HepG2 (cell line): ENCODE data around the gene IQUB. TPM values are rescaled to one million over a fixed set of nuclear protein-coding genes. Genes with fewer than 3 reads are reported as not detected.

ENCODE experiments used
- ATAC-seq: fragments of 200-7000 bp; cut with Tn5 transposase; 3 replicates; pipeline ENCODE4 v1.9.1; 2020; ENCODE audit warnings: mild to moderate bottlenecking, moderate library complexity
- BruUV-seq: library from RNA; stranded (reverse); fragments of 400-500 nt; replicated peaks from 2 replicates; lab custom pipeline; 2021; lab: Mats Ljungman, UMichigan
- CTCF ChIA-PET: fragments of 300-600 bp; formaldehyde crosslinking; extraction: SDS; loops from one replicate; lab custom pipeline; 2021; ENCODE audit warnings: low total read pairs, inconsistent platforms, low intra/inter-chr PET ratio; lab: Yijun Ruan, JAX
- POLR2A ChIA-PET: fragments of 350-600 bp; sonication (Branson Sonifier 250); formaldehyde crosslinking; loops from one replicate; lab custom pipeline; 2020; ENCODE audit warnings: antibody characterized with exemption, inconsistent platforms; lab: Yijun Ruan, JAX
- DNase-seq: peaks from one replicate; pipeline ENCODE4 v3.0.0-alpha.2; 2015; ENCODE audit warnings: low spot score
- FAIRE-seq: peaks from 3 replicates; lab custom pipeline; 2011; peaks lifted over from hg19 to GRCh38; lab: Jason Lieb, UNC
- H2AFZ ChIP-seq: one replicate; pipeline ENCODE4 v1.6.1; 2011; ENCODE audit warnings: low read length, inconsistent platforms
- H3K27ac ChIP-seq: fragments of 300-600 bp; 3 replicates; pipeline ENCODE4 v1.8.0; 2011; ENCODE audit warnings: mixed run types, mild to moderate bottlenecking, mixed read lengths, low read length, inconsistent platforms; ENCODE audit not compliant: insufficient read depth; ENCODE audit errors: extremely low read length
- H3K27me3 ChIP-seq, 2 experiments: fragments of 200-600 bp in 1 of 2; 2 replicates in 1 of 2; 3 replicates in 1 of 2; pipeline versions ENCODE4 v1.6.0 to v1.8.0; 2011; ENCODE audit warnings: low read length in 2 of 2, mild to moderate bottlenecking in 2 of 2, moderate library complexity in 2 of 2, inconsistent platforms in 1 of 2; ENCODE audit not compliant: insufficient read depth in 2 of 2, control insufficient read depth in 1 of 2
- H3K36me3 ChIP-seq, 2 experiments: fragments of 200-600 bp in 1 of 2; replicated peaks in 1 of 2; 2 replicates in 1 of 2; 3 replicates in 1 of 2; pipeline versions ENCODE4 v1.5.1 to v1.8.0; 2011; ENCODE audit warnings: low read length in 2 of 2, inconsistent platforms in 1 of 2; ENCODE audit not compliant: insufficient read depth in 2 of 2, control insufficient read depth in 1 of 2
- H3K4me1 ChIP-seq: 2 replicates; pipeline ENCODE4 v1.5.1; 2012; ENCODE audit warnings: low read length, inconsistent platforms; ENCODE audit not compliant: insufficient read depth
- H3K4me2 ChIP-seq: 2 replicates; pipeline ENCODE4 v1.6.0; 2011; ENCODE audit warnings: low read depth, low read length, inconsistent platforms
- H3K4me3 ChIP-seq, 3 experiments: fragments of 200-600 bp in 1 of 3; sonication (generic), shearing (Covaris generic) in 1 of 3; replicated peaks in 1 of 3; 2 replicates each; pipeline ENCODE4 v1.5.1; 2011 to 2016; ENCODE audit warnings: low read length in 3 of 3, inconsistent platforms in 2 of 3, low read depth in 2 of 3, mild to moderate bottlenecking in 2 of 3, control low read depth in 1 of 3, mixed read lengths in 1 of 3; ENCODE audit not compliant: insufficient read depth in 1 of 3
- H3K79me2 ChIP-seq: one replicate; pipeline ENCODE4 v1.6.1; 2011; ENCODE audit warnings: low read length, inconsistent platforms; ENCODE audit not compliant: insufficient read depth
- H3K9ac ChIP-seq: 2 replicates; pipeline ENCODE4 v1.6.0; 2011; ENCODE audit warnings: mild to moderate bottlenecking, low read depth, low read length, inconsistent platforms; ENCODE audit not compliant: insufficient read depth
- H3K9me3 ChIP-seq: 2 replicates; pipeline ENCODE4 v1.5.1; 2012; ENCODE audit warnings: mild to moderate bottlenecking, low read length
- H4K20me1 ChIP-seq: 2 replicates; pipeline ENCODE4 v1.6.0; 2011; ENCODE audit warnings: inconsistent platforms, mild to moderate bottlenecking, low read length, moderate library complexity; ENCODE audit not compliant: insufficient read depth
- CEBPG ChIP-seq: IDR thresholded peaks from 2 replicates; pipeline ENCODE4 v1.6.1; 2016
- ESRRA ChIP-seq: sonication (generic); formaldehyde crosslinking; IDR thresholded peaks from 2 replicates; pipeline ENCODE4 v1.5.1; 2020; ENCODE audit warnings: mild to moderate bottlenecking, low read depth, missing genetic modification reagents
- HNRNPK ChIP-seq: fragments of 200-400 bp; formaldehyde crosslinking; IDR thresholded peaks from 2 replicates; pipeline ENCODE4 v1.6.1; 2018; ENCODE audit warnings: low read length, low read depth, moderate library complexity, mild to moderate bottlenecking; ENCODE audit not compliant: poor library complexity, severe bottlenecking
- ZNF12 ChIP-seq: sonication (generic); formaldehyde crosslinking; IDR thresholded peaks from 2 replicates; pipeline ENCODE4 v1.5.0; 2020; ENCODE audit warnings: missing genetic modification reagents
- ZNF232 ChIP-seq: sonication (generic); formaldehyde crosslinking; IDR thresholded peaks from 2 replicates; pipeline ENCODE4 v1.4.0; 2020; ENCODE audit warnings: missing genetic modification reagents, borderline replicate concordance
- ZNF441 ChIP-seq: sonication (generic); formaldehyde crosslinking; IDR thresholded peaks from 2 replicates; pipeline ENCODE4 v1.7.0; 2021; ENCODE audit warnings: missing genetic modification reagents, borderline replicate concordance
- ZNF605 ChIP-seq: sonication (generic); formaldehyde crosslinking; IDR thresholded peaks from 2 replicates; pipeline ENCODE4 v1.8.0; 2022; ENCODE audit warnings: mild to moderate bottlenecking, missing genetic modification reagents
- ZNF777 ChIP-seq: sonication (generic); formaldehyde crosslinking; IDR thresholded peaks from 2 replicates; pipeline ENCODE4 v1.4.0; 2020; ENCODE audit warnings: missing genetic modification reagents
- ZNF850 ChIP-seq: sonication (generic); formaldehyde crosslinking; conservative IDR thresholded peaks from 2 replicates; pipeline ENCODE4 v1.9.0; 2021; ENCODE audit warnings: mild to moderate bottlenecking, missing genetic modification reagents
- ZNF891 ChIP-seq: sonication (generic); formaldehyde crosslinking; IDR thresholded peaks from 2 replicates; pipeline ENCODE4 v1.5.0; 2020; ENCODE audit warnings: mild to moderate bottlenecking, missing genetic modification reagents
- WGBS: methylation state at CpG from one replicate; pipeline ENCODE4 v1.1.6; 2017; ENCODE audit warnings: low lambda C conversion rate; 5-methylcytosine and 5-hydroxymethylcytosine counted together
- in situ Hi-C: cut with HindIII; loops from 2 replicates; pipeline ENCODE4 v1.10.0; 2017; ENCODE audit warnings: low pct_unique_long_range_greater_than_20kb; ENCODE audit not compliant: extremely low pct_ligation_motif_present
- intact Hi-C: fragments of 100-400 bp; cut with micrococcal nuclease; formaldehyde crosslinking; loops from one replicate; pipeline ENCODE4 v1.10.0; 2022; ENCODE audit not compliant: unreplicated experiment
- polyA plus RNA-seq, 8 experiments: library from polyadenylated mRNA; depleted of rRNA in 3 of 8; stranded (reverse) in 7 of 8; unstranded in 1 of 8; fragments of >200 nt; fragmentation: Illumina TruSeq in 4 of 8; extraction: Trizol in 4 of 8; gene quantifications; 2 replicates each; pipeline versions ENCODE4 v1.2.1 to v1.2.3, GENCODE V29; 2011 to 2016; ENCODE audit warnings: low read depth in 4 of 8, missing spikeins in 1 of 8, mixed read lengths in 1 of 8; ENCODE audit not compliant: insufficient read depth in 1 of 8
- total RNA-seq, 5 experiments: library from RNA; depleted of rRNA; stranded (reverse); fragments of >200 nt; fragmentation: Illumina TruSeq; extraction: Trizol; gene quantifications; 2 replicates each; pipeline ENCODE4 v1.2.3, GENCODE V29; 2016; ENCODE audit warnings: low read depth in 1 of 5
- TF ChIP-seq, protein P1 (sequence below): sonication (generic); formaldehyde crosslinking; IDR thresholded peaks from 2 replicates; pipeline ENCODE4 v1.8.0; 2022; ENCODE audit warnings: missing genetic modification reagents, low read depth, mild to moderate bottlenecking, borderline replicate concordance
- TF ChIP-seq, protein P2 (sequence below): sonication (generic); formaldehyde crosslinking; IDR thresholded peaks from 2 replicates; pipeline ENCODE4 v1.4.0; 2020; ENCODE audit warnings: low read depth, missing genetic modification reagents
- TF ChIP-seq, protein P3 (sequence below): sonication (generic); formaldehyde crosslinking; IDR thresholded peaks from 2 replicates; pipeline ENCODE4 v1.4.0; 2020; ENCODE audit warnings: mild to moderate bottlenecking, low read depth, missing genetic modification reagents

The IQUB gene
- total and polyA plus RNA-seq, 2 of the 13 experiments (the other 11 are each of a cell fraction or from before 2014, with no cell fraction given): 0.07 TPM; not detected in 1

DNA sequence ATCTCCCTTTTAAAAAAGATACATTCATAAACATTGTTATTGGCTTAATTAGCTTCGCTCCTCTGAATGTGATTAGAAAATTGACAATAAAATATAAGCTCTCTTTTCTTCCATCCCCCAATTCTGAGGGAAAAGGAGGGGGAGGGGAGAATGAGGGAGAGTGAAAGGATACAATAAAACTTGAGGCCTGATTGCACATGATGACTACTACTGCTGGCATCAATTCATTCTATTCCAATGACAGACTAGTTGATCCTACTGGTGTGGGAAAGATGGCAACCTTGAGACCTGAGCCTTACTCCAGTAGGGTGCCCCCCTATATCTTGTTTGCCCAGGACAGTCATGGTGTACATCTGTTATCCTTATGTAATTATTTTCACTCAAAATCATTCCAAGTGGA is 4.5 kb upstream of the IQUB start:
- Histone ChIP-seq H3K4me1 (peaks cover 4% of the 10 kb centered on the region), H3K9me3 (no peaks in the 10 kb centered on the region), H2AFZ (no peak overlapping the region), H3K9ac (no peak overlapping the region), H3K4me2 (no peak overlapping the region)
- no peak for ATAC-seq
- in situ Hi-C loops: loop anchor here (5.0 kb wide), 1 partner anchor 47 kb away; no protein-coding TSS in a partner anchor
- TF ChIP-seq, protein P1, sequence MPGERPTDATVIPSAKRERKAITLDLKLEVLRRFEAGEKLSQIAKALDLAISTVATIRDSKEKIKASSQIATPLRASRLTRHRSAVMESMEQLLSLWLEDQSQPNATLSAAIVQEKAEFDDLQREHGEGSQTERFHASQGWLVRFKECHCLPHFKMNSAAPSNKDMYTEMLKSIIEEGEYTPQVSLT (CRISPR knock-in tag): no peak
- TF ChIP-seq ESRRA (CRISPR knock-in tag): no peak
- no peak for TF ChIP-seq ZNF850
- no peak for TF ChIP-seq ZNF605 (CRISPR knock-in tag)
- TF ChIP-seq ZNF777 (CRISPR knock-in tag): no peak
- TF ChIP-seq, protein P2, sequence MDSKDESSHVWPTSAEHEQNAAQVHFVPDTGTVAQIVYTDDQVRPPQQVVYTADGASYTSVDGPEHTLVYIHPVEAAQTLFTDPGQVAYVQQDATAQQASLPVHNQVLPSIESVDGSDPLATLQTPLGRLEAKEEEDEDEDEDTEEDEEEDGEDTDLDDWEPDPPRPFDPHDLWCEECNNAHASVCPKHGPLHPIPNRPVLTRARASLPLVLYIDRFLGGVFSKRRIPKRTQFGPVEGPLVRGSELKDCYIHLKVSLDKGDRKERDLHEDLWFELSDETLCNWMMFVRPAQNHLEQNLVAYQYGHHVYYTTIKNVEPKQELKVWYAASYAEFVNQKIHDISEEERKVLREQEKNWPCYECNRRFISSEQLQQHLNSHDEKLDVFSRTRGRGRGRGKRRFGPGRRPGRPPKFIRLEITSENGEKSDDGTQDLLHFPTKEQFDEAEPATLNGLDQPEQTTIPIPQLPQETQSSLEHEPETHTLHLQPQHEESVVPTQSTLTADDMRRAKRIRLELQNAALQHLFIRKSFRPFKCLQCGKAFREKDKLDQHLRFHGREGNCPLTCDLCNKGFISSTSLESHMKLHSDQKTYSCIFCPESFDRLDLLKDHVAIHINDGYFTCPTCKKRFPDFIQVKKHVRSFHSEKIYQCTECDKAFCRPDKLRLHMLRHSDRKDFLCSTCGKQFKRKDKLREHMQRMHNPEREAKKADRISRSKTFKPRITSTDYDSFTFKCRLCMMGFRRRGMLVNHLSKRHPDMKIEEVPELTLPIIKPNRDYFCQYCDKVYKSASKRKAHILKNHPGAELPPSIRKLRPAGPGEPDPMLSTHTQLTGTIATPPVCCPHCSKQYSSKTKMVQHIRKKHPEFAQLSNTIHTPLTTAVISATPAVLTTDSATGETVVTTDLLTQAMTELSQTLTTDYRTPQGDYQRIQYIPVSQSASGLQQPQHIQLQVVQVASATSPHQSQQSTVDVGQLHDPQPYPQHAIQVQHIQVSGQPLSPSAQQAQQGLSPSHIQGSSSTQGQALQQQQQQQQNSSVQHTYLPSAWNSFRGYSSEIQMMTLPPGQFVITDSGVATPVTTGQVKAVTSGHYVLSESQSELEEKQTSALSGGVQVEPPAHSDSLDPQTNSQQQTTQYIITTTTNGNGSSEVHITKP (CRISPR knock-in tag): no peak
- no peak for TF ChIP-seq CEBPG (CRISPR knock-in tag)
- TF ChIP-seq ZNF441 (CRISPR knock-in tag): no peak
- TF ChIP-seq HNRNPK: no peak
- TF ChIP-seq ZNF12: no peak
- TF ChIP-seq, protein P3, sequence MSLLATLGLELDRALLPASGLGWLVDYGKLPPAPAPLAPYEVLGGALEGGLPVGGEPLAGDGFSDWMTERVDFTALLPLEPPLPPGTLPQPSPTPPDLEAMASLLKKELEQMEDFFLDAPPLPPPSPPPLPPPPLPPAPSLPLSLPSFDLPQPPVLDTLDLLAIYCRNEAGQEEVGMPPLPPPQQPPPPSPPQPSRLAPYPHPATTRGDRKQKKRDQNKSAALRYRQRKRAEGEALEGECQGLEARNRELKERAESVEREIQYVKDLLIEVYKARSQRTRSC (CRISPR knock-in tag): no peak
- no peak for TF ChIP-seq ZNF232 (CRISPR knock-in tag)
- TF ChIP-seq ZNF891 (CRISPR knock-in tag): no peak
- TF ChIP-seq, all 625 proteins: peak for 0
- no peak for FAIRE-seq
- POLR2A ChIA-PET: no interaction called here
- Histone ChIP-seq H4K20me1 (no peaks in the 10 kb centered on the region), H3K36me3 (peaks cover 1 to 2% of the 10 kb centered on the region in 2 experiments; a peak in 1 of 5 replicates), H3K27ac (no peak overlapping the region), H3K27me3 (peaks cover 0 to 3% of the 10 kb centered on the region in 2 experiments; a peak in 3 of 5 replicates), H3K79me2 (no peaks in the 10 kb centered on the region), H3K4me3 (no peak overlapping the region)
- no peak for DNase-seq
- intact Hi-C loops: no loop called here
- BruUV-seq: no TSS peak
- 96% methylated on average over 1 of the region's 1 CpG for WGBS
- CTCF ChIA-PET: no interaction called here
